Neural cell (in vitro differentiated cells): Measurements from ENCODE around the gene SPN. TPM values are rescaled to one million over a fixed set of nuclear protein-coding genes. Genes with fewer than 3 reads are reported as not detected.

ENCODE experiments used
- H2AFZ ChIP-seq: fragments of 200-600, 300-800 bp; sonication (generic), shearing (Covaris generic); 2 replicates; pipeline ENCODE4 v1.6.0; 2014; ENCODE audit warnings: low read depth, mild to moderate bottlenecking, antibody characterized with exemption, low read length, moderate library complexity
- H3F3A ChIP-seq: fragments of 200-600 bp; shearing (Covaris generic); 2 replicates; pipeline ENCODE4 v1.6.1; 2016; ENCODE audit warnings: mild to moderate bottlenecking, moderate library complexity, mixed read lengths, antibody characterized with exemption, low read length; ENCODE audit not compliant: insufficient read depth, poor library complexity, severe bottlenecking
- H3K27ac ChIP-seq: fragments of 200-600, 300-800 bp; sonication (generic), shearing (Covaris generic); 2 replicates; pipeline ENCODE4 v1.5.1; 2014; ENCODE audit warnings: mild to moderate bottlenecking, low read length, moderate library complexity
- H3K27me3 ChIP-seq: fragments of 300-800, 200-600 bp; sonication (generic), shearing (Covaris generic); 2 replicates; pipeline ENCODE4 v1.6.0; 2014; ENCODE audit warnings: mild to moderate bottlenecking, low read depth, low read length, moderate library complexity; ENCODE audit not compliant: insufficient read depth
- H3K36me3 ChIP-seq: fragments of 300-800, 200-600 bp; sonication (generic), shearing (Covaris generic); 2 replicates; pipeline ENCODE4 v1.5.1; 2014; ENCODE audit warnings: mild to moderate bottlenecking, antibody characterized with exemption, low read length, moderate library complexity; ENCODE audit not compliant: insufficient read depth
- H3K4me2 ChIP-seq: fragments of 300-800, 200-600 bp; sonication (generic), shearing (Covaris generic); 2 replicates; pipeline ENCODE4 v1.6.0; 2014; ENCODE audit warnings: mild to moderate bottlenecking, low read length
- H3K4me3 ChIP-seq: fragments of 300-800, 200-600 bp; sonication (generic), shearing (Covaris generic); 2 replicates; pipeline ENCODE4 v1.5.1; 2014; ENCODE audit warnings: mild to moderate bottlenecking, low read length, moderate library complexity
- H3K79me2 ChIP-seq: fragments of 200-600 bp; shearing (Covaris generic); replicated peaks from 2 replicates; pipeline ENCODE4 v1.6.0; 2014; ENCODE audit warnings: mild to moderate bottlenecking, low read length, moderate library complexity; ENCODE audit not compliant: insufficient read depth
- H3K9ac ChIP-seq: fragments of 300-800, 200-600 bp; sonication (generic), shearing (Covaris generic); 2 replicates; pipeline ENCODE4 v1.6.1; 2016; ENCODE audit warnings: mild to moderate bottlenecking, low read length, mixed read lengths
- H3K9me2 ChIP-seq: fragments of 200-600 bp; shearing (Covaris generic); 2 replicates; pipeline ENCODE4 v1.6.1; 2016; ENCODE audit warnings: mild to moderate bottlenecking, low read length, mixed read lengths; ENCODE audit not compliant: insufficient read depth
- H3K9me3 ChIP-seq: fragments of 200-600, 300-800 bp; sonication (generic), shearing (Covaris generic); 2 replicates; pipeline ENCODE4 v1.6.1; 2016; ENCODE audit warnings: mild to moderate bottlenecking, mixed run types, low read length, moderate library complexity, mixed read lengths
- H4K20me1 ChIP-seq: fragments of 200-600 bp; shearing (Covaris generic); 2 replicates; pipeline ENCODE4 v1.6.1; 2016; ENCODE audit warnings: mild to moderate bottlenecking, mixed run types; ENCODE audit not compliant: insufficient read depth
- CTCF ChIP-seq: fragments of 450-650 bp; IDR thresholded peaks from 2 replicates; pipeline ENCODE4 v1.5.1; 2014; ENCODE audit warnings: antibody characterized with exemption, mild to moderate bottlenecking, moderate library complexity; ENCODE audit not compliant: poor library complexity, severe bottlenecking
- EP300 ChIP-seq: fragments of 450-650 bp; conservative IDR thresholded peaks from 2 replicates; pipeline ENCODE4 v1.6.1; 2014; ENCODE audit warnings: antibody characterized with exemption, mild to moderate bottlenecking, moderate library complexity; ENCODE audit not compliant: poor library complexity, severe bottlenecking
- EZH2 ChIP-seq: fragments of 200-600, 300-800 bp; shearing (Covaris generic), sonication (generic); IDR thresholded peaks from 2 replicates; pipeline ENCODE4 v1.6.1; 2014; ENCODE audit warnings: antibody characterized with exemption, low read length, borderline replicate concordance, mild to moderate bottlenecking; ENCODE audit not compliant: insufficient read depth, poor library complexity, severe bottlenecking
- MXI1 ChIP-seq: fragments of 450-650 bp; conservative IDR thresholded peaks from 2 replicates; pipeline ENCODE4 v1.6.1; 2014; ENCODE audit warnings: antibody characterized with exemption, mild to moderate bottlenecking; ENCODE audit not compliant: poor library complexity, severe bottlenecking
- POLR2AphosphoS5 ChIP-seq: IDR thresholded peaks from 2 replicates; pipeline ENCODE4 v1.6.1; 2012
- RAD21 ChIP-seq: fragments of 450-650 bp; conservative IDR thresholded peaks from 2 replicates; pipeline ENCODE4 v1.6.1; 2014; ENCODE audit warnings: antibody characterized with exemption, mild to moderate bottlenecking, moderate library complexity
- REST ChIP-seq: IDR thresholded peaks from 2 replicates; pipeline ENCODE4 v1.6.1; 2012; ENCODE audit warnings: borderline replicate concordance
- SMC3 ChIP-seq: fragments of 450-650 bp; conservative IDR thresholded peaks from 2 replicates; pipeline ENCODE4 v1.6.1; 2014; ENCODE audit warnings: antibody characterized with exemption, mild to moderate bottlenecking, moderate library complexity; ENCODE audit not compliant: poor library complexity
- TAF1 ChIP-seq: IDR thresholded peaks from 2 replicates; pipeline ENCODE4 v1.6.1; 2012; ENCODE audit warnings: low read depth
- polyA plus RNA-seq: library from polyadenylated mRNA; depleted of rRNA; stranded (reverse); fragments of >200 nt; gene quantifications from 2 replicates; pipeline ENCODE4 v1.2.3, GENCODE V29; 2014

The SPN gene
- polyA plus RNA-seq, 1 donor from 2014 or later = 0.09 TPM

GRCh38 chr16:29676989-29677785 lies 14.1 kb downstream of the SPN start:
- Histone ChIP-seq H3K9me3 (no peaks in the 10 kb centered on the region), H3K27ac (no peak overlapping the region), H4K20me1 (no peaks in the 10 kb centered on the region), H3K36me3 (no peaks in the 10 kb centered on the region), H3F3A (no peaks in the 10 kb centered on the region), H3K4me3 (no peak overlapping the region), H3K9ac (no peak overlapping the region), H3K9me2 (no peaks in the 10 kb centered on the region), H3K27me3 (no peaks in the 10 kb centered on the region), H3K4me2 (no peak overlapping the region), H2AFZ (no peak overlapping the region), H3K79me2 (no peaks in the 10 kb centered on the region)
- TF ChIP-seq TAF1 (no peak), EP300 (no peak), MXI1 (no peak), RAD21 (no peak), SMC3 (no peak)

DNA sequence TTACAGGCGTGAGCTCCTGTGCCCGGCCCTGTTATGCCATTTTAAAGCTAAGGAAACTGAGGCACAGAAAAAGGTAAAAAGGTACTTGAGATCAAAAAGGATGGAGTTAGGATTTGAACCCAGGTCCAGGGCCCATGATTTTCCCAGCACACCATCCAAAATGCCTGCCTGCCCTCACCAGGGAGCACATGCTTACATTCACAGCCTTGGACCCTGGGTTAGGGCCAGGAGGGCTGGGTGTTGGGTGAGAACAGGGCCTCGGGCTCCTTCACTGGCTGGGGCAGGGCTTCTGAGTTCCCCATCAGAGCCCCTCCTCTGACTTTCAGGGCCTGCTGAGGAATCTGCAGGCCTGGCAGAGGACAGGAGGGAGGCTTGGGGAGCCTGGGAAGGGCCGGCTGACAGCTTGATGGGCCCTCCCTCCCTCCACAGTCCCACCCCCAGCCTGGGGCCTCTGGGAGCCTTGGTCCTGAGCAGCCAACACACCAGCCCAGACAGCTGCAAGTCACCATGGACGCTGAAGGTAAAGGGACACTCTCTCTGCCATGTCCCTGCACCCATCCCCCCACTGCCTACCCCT lies 15.7 kb downstream of the SPN start, which contains the start of gene QPRT:
Gene QPRT (plus strand): TSS at position 490 of the 577 bp plus-strand sequence. CDS start 18 bp downstream, at position 508.
- TF ChIP-seq TAF1 = no peak
- no peak for TF ChIP-seq REST
- TF ChIP-seq RAD21 = no peak
- no peak for TF ChIP-seq CTCF
- no peak for TF ChIP-seq EZH2
- TF ChIP-seq POLR2AphosphoS5 = no peak
- no peak for TF ChIP-seq MXI1
- no peak for TF ChIP-seq EP300
- TF ChIP-seq SMC3 = no peak
- Histone ChIP-seq H2AFZ (no peak within 1 kb of the TSS), H3K4me2 (no peak within 1 kb of the TSS)

More for the DNA sequence above, 15.7 kb downstream of the SPN start, which contains the start of gene QPRT:
- no peaks in the 10 kb centered on the region for H3K9me2 ChIP-seq
- no peaks in the 10 kb centered on the region for H3K9me3 ChIP-seq
- H3K9ac ChIP-seq = no peak within 1 kb of the TSS
- no peaks in the 10 kb centered on the region for H3F3A ChIP-seq
- peak within 1 kb of the TSS; percentile 23 for H3K4me3 ChIP-seq
- no peaks in the 10 kb centered on the region for H3K27me3 ChIP-seq
- no peaks in the 10 kb centered on the region for H3K36me3 ChIP-seq
- H4K20me1 ChIP-seq = no peaks in the 10 kb centered on the region
- no peak within 1 kb of the TSS for H3K27ac ChIP-seq
- no peaks in the 10 kb centered on the region for H3K79me2 ChIP-seq
